ENCODE data around the gene CCNK. TPM values are rescaled to one million over a fixed set of nuclear protein-coding genes. Genes with fewer than 3 reads are reported as not detected.

The CCNK gene
- total RNA-seq, 4 donors from 2014 or later, result 17.4 to 43.2 (median 34.4) TPM

GRCh38 chr14:99522025-99522401 is 40.8 kb downstream of the CCNK start:
- Histone ChIP-seq H3K27ac (peak overlapping the region; percentile 82 to 84), H3K4me3 (no peak overlapping the region), H3K4me1 (peaks cover 0 to 20% of the 10 kb centered on the region in 2 donors), H3K27me3 (no peaks in the 10 kb centered on the region), H3K9me3 (no peaks in the 10 kb centered on the region), H3K36me3 (no peaks in the 10 kb centered on the region)
- TF ChIP-seq POLR2A (IDR thresholded peaks at IDR 0.05) (no peak), CTCF (IDR thresholded peaks at IDR 0.05) (no peak)
- intact Hi-C loops (cut with DNase I; ENCODE audit: low total_unique reads), result loop anchor here (10.0 kb wide), 1 partner anchor 83 kb away; the partner anchor contains the start of gene CCDC85C
- no peak for DNase-seq

- Histone ChIP-seq H3K27ac (peak overlapping the region; percentile 82 to 84), H3K9me3 (no peaks in the 10 kb centered on the region), H3K4me1 (peaks cover 0 to 20% of the 10 kb centered on the region in 2 donors), H3K4me3 (no peak overlapping the region), H3K36me3 (no peaks in the 10 kb centered on the region), H3K27me3 (no peaks in the 10 kb centered on the region)
- peak; percentile 63 to 68 for DNase-seq
- intact Hi-C loops (cut with DNase I; ENCODE audit: low total_unique reads), result loop anchor here (10.0 kb wide), 1 partner anchor 82 kb away; the partner anchor contains the start of gene CCDC85C
- TF ChIP-seq POLR2A (IDR thresholded peaks at IDR 0.05) (no peak), CTCF (IDR thresholded peaks at IDR 0.05) (no peak)
Measured at GRCh38 chr14:99522457-99522891, 41.3 kb downstream of the CCNK start.

- H3K4me3 ChIP-seq, result no peak overlapping the region
- DNase-seq, result no peak
- H3K36me3 ChIP-seq, result no peaks in the 10 kb centered on the region
- no peak for TF ChIP-seq POLR2A (IDR thresholded peaks at IDR 0.05)
- no peak for TF ChIP-seq CTCF (IDR thresholded peaks at IDR 0.05)
- peak overlapping the region; percentile 82 to 84 for H3K27ac ChIP-seq
- intact Hi-C loops (cut with DNase I; ENCODE audit: low total_unique reads), result loop anchor here (10.0 kb wide), 1 partner anchor 82 kb away; the partner anchor contains the start of gene CCDC85C
- no peaks in the 10 kb centered on the region for H3K9me3 ChIP-seq
- peaks cover 0 to 20% of the 10 kb centered on the region in 2 donors for H3K4me1 ChIP-seq
- no peaks in the 10 kb centered on the region for H3K27me3 ChIP-seq
Measured at GRCh38 chr14:99522934-99523703, 41.9 kb downstream of the CCNK start.

- Histone ChIP-seq H3K4me3 (no peak overlapping the region), H3K9me3 (no peaks in the 10 kb centered on the region), H3K4me1 (peaks cover 0 to 20% of the 10 kb centered on the region in 2 donors), H3K27ac (peak overlapping the region; percentile 82 to 84), H3K36me3 (no peaks in the 10 kb centered on the region), H3K27me3 (no peaks in the 10 kb centered on the region)
- intact Hi-C loops (cut with DNase I; ENCODE audit: low total_unique reads), result loop anchor here (10.0 kb wide), 1 partner anchor 81 kb away; the partner anchor contains the start of gene CCDC85C
- TF ChIP-seq POLR2A (IDR thresholded peaks at IDR 0.05) (no peak), CTCF (IDR thresholded peaks at IDR 0.05) (no peak)
- DNase-seq, result no peak
Measured at GRCh38 chr14:99523704-99524055, 42.5 kb downstream of the CCNK start.

GRCh38 chr14:99524091-99524661 is 43.0 kb downstream of the CCNK start:
- no peaks in the 10 kb centered on the region for H3K27me3 ChIP-seq
- no peak for DNase-seq
- no peaks in the 10 kb centered on the region for H3K36me3 ChIP-seq
- no peak overlapping the region for H3K4me3 ChIP-seq
- no peaks in the 10 kb centered on the region for H3K9me3 ChIP-seq
- peak overlapping the region; percentile 82 to 84 for H3K27ac ChIP-seq
- peak in 1 of 4 experiments; percentile 1 for TF ChIP-seq CTCF (IDR thresholded peaks at IDR 0.05)
- no peak for TF ChIP-seq POLR2A (IDR thresholded peaks at IDR 0.05)
- intact Hi-C loops (cut with DNase I; ENCODE audit: low total_unique reads), result loop anchor here (10.0 kb wide), 1 partner anchor 81 kb away; the partner anchor contains the start of gene CCDC85C
- H3K4me1 ChIP-seq, result peaks cover 0 to 20% of the 10 kb centered on the region in 2 donors

Data from uterus (tissue), 4 donors.